ENCODE results near the gene ERCC6L2. TPM values are rescaled to one million over a fixed set of nuclear protein-coding genes. Genes with fewer than 3 reads are reported as not detected.

The ERCC6L2 gene
- total and polyA plus RNA-seq, 2 of the 8 experiments (the other 6 are each of a cell fraction or from before 2014, with no cell fraction given), result 9.8 to 50.0 TPM

- Histone ChIP-seq H2BK120ac (replicated peaks; ENCODE audit: low read depth, low read length) (no peak overlapping the region), H2BK5ac (ENCODE audit: low read depth, low read length) (no peak overlapping the region), H4K8ac (ENCODE audit: extremely low read depth, insufficient read depth, low read length) (no peak overlapping the region), H2BK12ac (ENCODE audit: low read depth, low read length) (no peak overlapping the region), H2BK20ac (ENCODE audit: low read length) (no peak overlapping the region), H3K4me1 (replicated peaks in 1 of 4; ENCODE audit: control insufficient read depth in 3 of 4, insufficient read depth in 4 of 4, low read length in 3 of 4) (peaks cover 0 to 3% (median 0%) of the 10 kb centered on the region in 4 experiments; a peak in 2 of 7 replicates), H3K9ac (replicated peaks in 1 of 4; ENCODE audit: extremely low read depth in 1 of 4, low read depth in 3 of 4, low read length in 3 of 4) (no peak overlapping the region), H3K27me3 (replicated peaks in 1 of 4; ENCODE audit: control insufficient read depth in 3 of 4, extremely low read depth in 1 of 4, insufficient read depth in 3 of 4, low read length in 3 of 4) (no peaks in the 10 kb centered on the region), H3K4me2 (ENCODE audit: insufficient read depth in 1 of 2, low read depth in 2 of 2, low read length in 2 of 2) (no peak overlapping the region), H3K18ac (ENCODE audit: extremely low read depth, low read length) (no peak overlapping the region), H3K14ac (ENCODE audit: insufficient read length) (no peak overlapping the region), H3K23ac (ENCODE audit: insufficient read length) (no peak overlapping the region), H3K4ac (replicated peaks; ENCODE audit: insufficient read length, low read depth, low read length) (no peak overlapping the region), H3K36me3 (ENCODE audit: control insufficient read depth in 2 of 4, insufficient read depth in 4 of 4, low read length in 3 of 4) (peaks cover 0 to 8% (median 0%) of the 10 kb centered on the region in 4 experiments; a peak in 1 of 8 replicates), H3K27ac (ENCODE audit: low read depth, low read length) (no peak overlapping the region), H3K4me3 (ENCODE audit: extremely low read depth in 1 of 4, insufficient read depth in 2 of 4, low read depth in 3 of 4, low read length in 4 of 4) (no peak overlapping the region), H2BK15ac (ENCODE audit: low read length) (no peak overlapping the region), H3K79me2 (ENCODE audit: control insufficient read depth in 1 of 2, insufficient read depth in 2 of 2, low read length in 2 of 2) (no peaks in the 10 kb centered on the region), H3K56ac (replicated peaks; ENCODE audit: insufficient read length, low read depth, low read length) (no peak overlapping the region), H3K79me1 (ENCODE audit: low read depth, low read length) (no peaks in the 10 kb centered on the region), H2AFZ (ENCODE audit: low read length) (no peak overlapping the region), H3K9me3 (ENCODE audit: insufficient read depth in 2 of 2, low read depth in 1 of 2, low read length in 1 of 2) (no peaks in the 10 kb centered on the region), H4K20me1 (replicated peaks in 1 of 2; ENCODE audit: control insufficient read depth in 1 of 2, insufficient read depth in 2 of 2, low read length in 2 of 2) (no peaks in the 10 kb centered on the region), H2AK5ac (ENCODE audit: low read depth, low read length) (no peak overlapping the region), H4K91ac (replicated peaks; ENCODE audit: insufficient read length, low read length) (no peak overlapping the region), H3K23me2 (ENCODE audit: low read depth, low read length) (no peaks in the 10 kb centered on the region), H4K5ac (ENCODE audit: insufficient read length, low read depth, low read length) (no peak overlapping the region)
- ChIA-PET CTCF (ENCODE audit: partially characterized antibody) (interaction anchor here (1.0 kb wide), 1 partner anchor 26 kb away, joined by 4 read pairs; no protein-coding TSS in a partner anchor), POLR2A (ENCODE audit: partially characterized antibody) (no interaction called here)
- 97% methylated on average over 3 of the region's 3 CpGs; no CpG with 5 or more reads in 1 of the 2 experiments for WGBS, 2 experiments (ENCODE audit: extremely low coverage in 1 of 2, insufficient coverage in 1 of 2, insufficient read length in 1 of 2, insufficient replicate concordance in 2 of 2, low coverage in 1 of 2, low lambda C conversion rate in 2 of 2, missing lambda C conversion rate in 1 of 2)
- no peak for DNase-seq (ENCODE audit: low read depth in 1 of 2, low spot score in 2 of 2)
- no peak for FAIRE-seq
These were observed 117.8 kb downstream of the ERCC6L2 start for GRCh38 chr9:95993337-95993736.
